ENCODE measurements around the gene TERB2. TPM values are rescaled to one million over a fixed set of nuclear protein-coding genes. Genes with fewer than 3 reads are reported as not detected.
"Not testable (repeated sequence)": the region's sequence is repeated elsewhere in the genome, so short reads cannot be mapped to it uniquely, and the experiment has no call there.

TERB2 gene
- total RNA-seq, 1 experiment from 2014 or later: not detected

DNA sequence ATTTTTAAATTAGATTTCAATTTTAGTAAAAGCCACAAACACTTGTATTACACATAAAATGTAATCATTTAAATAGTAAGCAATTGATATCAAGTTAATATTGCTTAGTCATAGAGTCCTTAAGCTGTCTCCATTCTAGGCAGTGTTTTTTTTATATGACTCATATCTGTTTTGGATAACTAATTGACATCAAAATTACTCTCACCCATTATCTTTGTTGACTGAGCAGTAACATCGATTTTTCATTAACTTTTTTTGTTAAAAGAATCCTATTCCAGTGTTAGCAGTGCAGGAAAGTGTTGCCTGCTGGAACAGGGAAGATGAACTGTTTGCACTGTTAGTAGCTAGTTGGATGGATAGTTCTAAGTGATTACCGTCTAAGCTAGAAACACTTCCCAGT is 21.3 kb downstream of the TERB2 start:
- H2BK5ac ChIP-seq (ENCODE audit: insufficient read length, low read length); H3K9ac ChIP-seq (ENCODE audit: extremely low read depth, insufficient read length, low read length); DNase-seq; H2AK5ac ChIP-seq (ENCODE audit: insufficient read length, low read length); H4K5ac ChIP-seq (ENCODE audit: insufficient read length, low read depth, low read length); H2BK15ac ChIP-seq (ENCODE audit: low read depth, low read length); H3K4ac ChIP-seq (ENCODE audit: low read depth, low read length); H3K27me3 Mint-ChIP-seq (ENCODE audit: low read depth); H3K4me1 Mint-ChIP-seq; H3K27me3 ChIP-seq (ENCODE audit: insufficient read depth, low read length); H3K79me1 ChIP-seq (ENCODE audit: insufficient read depth, low read depth, low read length, poor library complexity, severe bottlenecking); H2BK20ac ChIP-seq (ENCODE audit: low read depth, low read length, poor library complexity, severe bottlenecking); H3K9me3 ChIP-seq (ENCODE audit: control insufficient read depth, low read depth, low read length); H3K18ac ChIP-seq (ENCODE audit: insufficient read length, low read depth, low read length); H3K56ac ChIP-seq (ENCODE audit: insufficient read length, low read depth, low read length); H3K23me2 ChIP-seq (ENCODE audit: insufficient read length, low read depth, low read length, poor library complexity, severe bottlenecking); H3K9me3 Mint-ChIP-seq; H3K4me3 Mint-ChIP-seq; H3K23ac ChIP-seq (ENCODE audit: insufficient read length, low read depth, low read length); H4K8ac ChIP-seq (replicated peaks; ENCODE audit: insufficient read length, low read depth, low read length); H2AFZ ChIP-seq (ENCODE audit: low read length); H3K14ac ChIP-seq (ENCODE audit: insufficient read depth, low read length); H3T11ph ChIP-seq (ENCODE audit: low read length); H4K20me1 ChIP-seq (ENCODE audit: control insufficient read depth, insufficient read depth, insufficient read length); H2BK12ac ChIP-seq (ENCODE audit: insufficient read length, low read depth, low read length); H3K4me2 ChIP-seq (ENCODE audit: insufficient read depth, insufficient read length, low read length); H4K91ac ChIP-seq (ENCODE audit: insufficient read length, low read depth, low read length); H2BK120ac ChIP-seq (ENCODE audit: low read depth, low read length, poor library complexity, severe bottlenecking); H3K27ac Mint-ChIP-seq; H3K79me2 ChIP-seq (ENCODE audit: insufficient read depth, low read length); H3K27ac ChIP-seq (ENCODE audit: insufficient read length, low read depth, low read length); H3K4me1 ChIP-seq (ENCODE audit: insufficient read depth, low read length); H3K36me3 Mint-ChIP-seq (ENCODE audit: insufficient read depth in 1 of 3, low read depth in 3 of 3): not testable (repeated sequence)
- WGBS (ENCODE audit: extremely low coverage, insufficient read length, low lambda C conversion rate): no CpG with 5 or more reads among the region's 2 CpGs

DNA sequence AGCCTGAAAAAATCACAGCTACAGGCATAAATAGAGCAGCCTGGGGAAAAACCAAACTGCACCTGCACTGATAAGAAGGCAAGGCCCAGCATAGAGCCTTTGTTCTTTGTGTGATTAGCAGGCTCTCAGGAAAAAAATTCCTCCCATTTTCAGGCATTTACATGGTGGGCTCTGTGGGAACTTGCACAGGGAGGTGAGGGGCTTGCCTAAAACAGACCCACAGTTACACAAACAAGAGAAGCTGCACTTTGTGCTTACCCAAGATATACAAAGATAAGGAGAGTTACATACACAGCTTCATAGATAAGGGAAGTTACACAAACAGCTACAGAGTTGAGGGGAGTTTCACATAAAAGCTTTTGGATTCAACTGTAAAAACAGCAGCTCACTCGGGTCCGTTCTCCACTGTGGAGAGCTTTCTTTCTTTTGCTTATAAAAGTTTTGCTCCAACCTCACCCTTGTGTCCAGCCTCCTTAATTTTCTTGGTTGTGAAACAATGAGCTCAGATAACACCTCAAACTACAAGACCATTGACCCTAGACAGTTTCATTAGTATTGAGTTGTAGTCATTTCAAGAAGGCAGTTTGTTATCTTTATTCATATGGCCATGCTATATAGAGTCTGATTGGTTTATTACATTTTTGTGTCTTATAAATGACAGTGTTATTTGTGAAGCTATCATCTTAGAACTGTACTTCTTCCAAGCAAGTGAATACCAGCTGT is 23.3 kb downstream of the TERB2 start:
- not testable (repeated sequence) for H4K8ac ChIP-seq (replicated peaks; ENCODE audit: insufficient read length, low read depth, low read length); H3K4me3 Mint-ChIP-seq; DNase-seq; H2BK120ac ChIP-seq (ENCODE audit: low read depth, low read length, poor library complexity, severe bottlenecking); H3K79me2 ChIP-seq (ENCODE audit: insufficient read depth, low read length); H3K56ac ChIP-seq (ENCODE audit: insufficient read length, low read depth, low read length); H4K91ac ChIP-seq (ENCODE audit: insufficient read length, low read depth, low read length); H3T11ph ChIP-seq (ENCODE audit: low read length); H4K5ac ChIP-seq (ENCODE audit: insufficient read length, low read depth, low read length); H2AK5ac ChIP-seq (ENCODE audit: insufficient read length, low read length); H3K4ac ChIP-seq (ENCODE audit: low read depth, low read length); H3K23me2 ChIP-seq (ENCODE audit: insufficient read length, low read depth, low read length, poor library complexity, severe bottlenecking); H3K4me1 Mint-ChIP-seq; H2BK20ac ChIP-seq (ENCODE audit: low read depth, low read length, poor library complexity, severe bottlenecking); H3K4me1 ChIP-seq (ENCODE audit: insufficient read depth, low read length); H3K18ac ChIP-seq (ENCODE audit: insufficient read length, low read depth, low read length); H3K9me3 ChIP-seq (ENCODE audit: control insufficient read depth, low read depth, low read length); H3K27me3 Mint-ChIP-seq (ENCODE audit: low read depth); H3K36me3 Mint-ChIP-seq (ENCODE audit: insufficient read depth in 1 of 3, low read depth in 3 of 3); H2BK5ac ChIP-seq (ENCODE audit: insufficient read length, low read length); H3K23ac ChIP-seq (ENCODE audit: insufficient read length, low read depth, low read length); H3K27me3 ChIP-seq (ENCODE audit: insufficient read depth, low read length); H2BK12ac ChIP-seq (ENCODE audit: insufficient read length, low read depth, low read length); H3K79me1 ChIP-seq (ENCODE audit: insufficient read depth, low read depth, low read length, poor library complexity, severe bottlenecking); H3K27ac Mint-ChIP-seq; H3K9ac ChIP-seq (ENCODE audit: extremely low read depth, insufficient read length, low read length); H3K14ac ChIP-seq (ENCODE audit: insufficient read depth, low read length); H2BK15ac ChIP-seq (ENCODE audit: low read depth, low read length); H3K9me3 Mint-ChIP-seq; H4K20me1 ChIP-seq (ENCODE audit: control insufficient read depth, insufficient read depth, insufficient read length); H3K4me2 ChIP-seq (ENCODE audit: insufficient read depth, insufficient read length, low read length); H3K27ac ChIP-seq (ENCODE audit: insufficient read length, low read depth, low read length); H2AFZ ChIP-seq (ENCODE audit: low read length)
- no CpG with 5 or more reads among the region's 2 CpGs for WGBS (ENCODE audit: extremely low coverage, insufficient read length, low lambda C conversion rate)

Measured in H9 (cell line).